NCI-H69 (cell line): ENCODE data around the gene MEF2C.
A peak's percentile ranks its signal among the peaks of the same experiment; 100 is the strongest.
"Not testable (repeated sequence)": the region's sequence is repeated elsewhere in the genome, so short reads cannot be mapped to it uniquely, and the experiment has no call there.

Experiments used
- DNase-seq: peaks from one replicate; lab custom pipeline; 2025; lab: John Stamatoyannopoulos, UW

The MEF2C gene

GRCh38 chr5:88798933-88799332 lies 84.1 kb downstream of the MEF2C start:
- not testable (repeated sequence) for DNase-seq

- not testable (repeated sequence) for DNase-seq
Measured at GRCh38 chr5:88793797-88794196, 89.2 kb downstream of the MEF2C start.

GRCh38 chr5:88792144-88792840 lies 90.7 kb downstream of the MEF2C start:
- no peak for DNase-seq

- DNase-seq = no peak
Measured at GRCh38 chr5:88787856-88788255, 95.1 kb downstream of the MEF2C start.

GRCh38 chr5:88786789-88787188 lies 96.2 kb downstream of the MEF2C start:
- DNase-seq = no peak

- DNase-seq = peak; percentile 27
Measured at GRCh38 chr5:88785746-88786565, 97.0 kb downstream of the MEF2C start.

- DNase-seq = no peak
Measured at GRCh38 chr5:88782571-88782970, 100.4 kb downstream of the MEF2C start.

- DNase-seq = no peak
Measured at GRCh38 chr5:88780736-88781135, 102.2 kb downstream of the MEF2C start.

GRCh38 chr5:88778736-88779135 lies 104.2 kb downstream of the MEF2C start:
- DNase-seq = no peak

- peak; percentile 10 for DNase-seq
Measured at GRCh38 chr5:88776692-88777091, 106.3 kb downstream of the MEF2C start.

- DNase-seq = peak; percentile 64
Measured at GRCh38 chr5:88772831-88773230, 110.2 kb downstream of the MEF2C start.

- no peak for DNase-seq
Measured at GRCh38 chr5:88772047-88772446, 110.9 kb downstream of the MEF2C start.

GRCh38 chr5:88770276-88771257 lies 112.4 kb downstream of the MEF2C start:
- no peak for DNase-seq

GRCh38 chr5:88769165-88769564 lies 113.8 kb downstream of the MEF2C start:
- no peak for DNase-seq

- no peak for DNase-seq
Measured at GRCh38 chr5:88768411-88768810, 114.6 kb downstream of the MEF2C start.

- DNase-seq = no peak
Measured at GRCh38 chr5:88765798-88766197, 117.2 kb downstream of the MEF2C start.

- no peak for DNase-seq
Measured at GRCh38 chr5:88765171-88765570, 117.8 kb downstream of the MEF2C start.

GRCh38 chr5:88761939-88762338 lies 121.0 kb downstream of the MEF2C start:
- no peak for DNase-seq

GRCh38 chr5:88761269-88761850 lies 121.6 kb downstream of the MEF2C start:
- DNase-seq = no peak

- DNase-seq = peak; percentile 40
Measured at GRCh38 chr5:88760527-88760926, 122.5 kb downstream of the MEF2C start.

- no peak for DNase-seq
Measured at GRCh38 chr5:88758591-88758990, 124.4 kb downstream of the MEF2C start.

GRCh38 chr5:88758184-88758583 lies 124.8 kb downstream of the MEF2C start:
- DNase-seq = peak; percentile 23
